Thyroid gland (tissue), 4 donors: Measurements from ENCODE around the gene FRMD4A. TPM values are rescaled to one million over a fixed set of nuclear protein-coding genes. Genes with fewer than 3 reads are reported as not detected.
A peak's percentile ranks its signal among the peaks of the same experiment; 100 is the strongest.

Experiments
- DNase-seq, 2 donors: peaks; one replicate each; pipeline ENCODE4 v3.0.0-alpha.2; 2019
- H3K27ac ChIP-seq, 3 donors: fragments of 200-600 bp; sonication (generic); 1 replicate in 2 of 3; 2 replicates in 1 of 3; pipeline ENCODE4 v1.5.1; 2016 to 2019; ENCODE audit warnings: mild to moderate bottlenecking in 1 of 3, moderate library complexity in 1 of 3
- H3K27me3 ChIP-seq: fragments of 200-600 bp; sonication (generic); one replicate; pipeline ENCODE4 v1.5.1; 2019
- H3K36me3 ChIP-seq, 2 donors: fragments of 200-600 bp; sonication (generic); one replicate each; pipeline ENCODE4 v1.5.1; 2016 to 2019
- H3K4me1 ChIP-seq, 2 donors: fragments of 200-600 bp; sonication (generic); one replicate each; pipeline ENCODE4 v1.5.1; 2017 to 2019
- H3K4me3 ChIP-seq, 3 donors: fragments of 200-600 bp; sonication (generic); replicated peaks in 1 of 3; 1 replicate in 2 of 3; 2 replicates in 1 of 3; pipeline ENCODE4 v1.5.1; 2016; ENCODE audit warnings: mild to moderate bottlenecking in 1 of 3
- H3K9me3 ChIP-seq: fragments of 200-600 bp; sonication (generic); one replicate; pipeline ENCODE4 v1.5.1; 2017
- POLR2A ChIP-seq, 2 donors: fragments of 450-650 bp; IDR thresholded peaks; one replicate each; pipeline ENCODE4 v1.6.1; 2017; ENCODE audit warnings: antibody characterized with exemption in 2 of 2, mild to moderate bottlenecking in 2 of 2, moderate library complexity in 1 of 2
- WGBS, 2 donors: methylation state at CpG; one replicate each; pipeline ENCODE4 v1.1.5; 2017; 5-methylcytosine and 5-hydroxymethylcytosine counted together
- intact Hi-C: fragments of 100-400 bp; cut with DNase I; formaldehyde crosslinking; loops from one replicate; pipeline ENCODE4 v1.15.1; 2023
- total RNA-seq, 4 donors: library from RNA; depleted of rRNA; stranded (reverse); fragments of >200 nt; gene quantifications; one replicate each; pipeline ENCODE4 v1.2.3, GENCODE V29; 2016
- TF ChIP-seq, protein P1 (sequence below), 6 experiments: fragments of 200-600 bp in 3 of 6; fragments of 450-650 bp in 3 of 6; sonication (generic) in 3 of 6; IDR thresholded peaks; one replicate each; pipeline ENCODE4 v1.5.1; 2016 to 2019; ENCODE audit warnings: antibody characterized with exemption in 6 of 6, mild to moderate bottlenecking in 2 of 6, inconsistent platforms in 1 of 6, moderate library complexity in 1 of 6

Gene FRMD4A
- total RNA-seq, 4 donors from 2014 or later = 10.6 to 18.6 (median 16.3) TPM

GRCh38 chr10:14326581-14326980, 4.1 kb downstream of the FRMD4A start:
- Histone ChIP-seq H3K27me3 (no peaks in the 10 kb centered on the region), H3K27ac (no peak overlapping the region), H3K4me1 (no peaks in the 10 kb centered on the region), H3K9me3 (no peaks in the 10 kb centered on the region), H3K4me3 (no peak overlapping the region), H3K36me3 (no peaks in the 10 kb centered on the region)
- no peak for DNase-seq
- 77 to 81% methylated on average over 8 of the region's 8 CpGs for WGBS, 2 donors
- intact Hi-C loops = no loop called here
- TF ChIP-seq, protein P1, sequence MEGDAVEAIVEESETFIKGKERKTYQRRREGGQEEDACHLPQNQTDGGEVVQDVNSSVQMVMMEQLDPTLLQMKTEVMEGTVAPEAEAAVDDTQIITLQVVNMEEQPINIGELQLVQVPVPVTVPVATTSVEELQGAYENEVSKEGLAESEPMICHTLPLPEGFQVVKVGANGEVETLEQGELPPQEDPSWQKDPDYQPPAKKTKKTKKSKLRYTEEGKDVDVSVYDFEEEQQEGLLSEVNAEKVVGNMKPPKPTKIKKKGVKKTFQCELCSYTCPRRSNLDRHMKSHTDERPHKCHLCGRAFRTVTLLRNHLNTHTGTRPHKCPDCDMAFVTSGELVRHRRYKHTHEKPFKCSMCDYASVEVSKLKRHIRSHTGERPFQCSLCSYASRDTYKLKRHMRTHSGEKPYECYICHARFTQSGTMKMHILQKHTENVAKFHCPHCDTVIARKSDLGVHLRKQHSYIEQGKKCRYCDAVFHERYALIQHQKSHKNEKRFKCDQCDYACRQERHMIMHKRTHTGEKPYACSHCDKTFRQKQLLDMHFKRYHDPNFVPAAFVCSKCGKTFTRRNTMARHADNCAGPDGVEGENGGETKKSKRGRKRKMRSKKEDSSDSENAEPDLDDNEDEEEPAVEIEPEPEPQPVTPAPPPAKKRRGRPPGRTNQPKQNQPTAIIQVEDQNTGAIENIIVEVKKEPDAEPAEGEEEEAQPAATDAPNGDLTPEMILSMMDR (IDR thresholded peaks at IDR 0.05) = no peak
- TF ChIP-seq POLR2A (IDR thresholded peaks at IDR 0.05) = no peak

DNA sequence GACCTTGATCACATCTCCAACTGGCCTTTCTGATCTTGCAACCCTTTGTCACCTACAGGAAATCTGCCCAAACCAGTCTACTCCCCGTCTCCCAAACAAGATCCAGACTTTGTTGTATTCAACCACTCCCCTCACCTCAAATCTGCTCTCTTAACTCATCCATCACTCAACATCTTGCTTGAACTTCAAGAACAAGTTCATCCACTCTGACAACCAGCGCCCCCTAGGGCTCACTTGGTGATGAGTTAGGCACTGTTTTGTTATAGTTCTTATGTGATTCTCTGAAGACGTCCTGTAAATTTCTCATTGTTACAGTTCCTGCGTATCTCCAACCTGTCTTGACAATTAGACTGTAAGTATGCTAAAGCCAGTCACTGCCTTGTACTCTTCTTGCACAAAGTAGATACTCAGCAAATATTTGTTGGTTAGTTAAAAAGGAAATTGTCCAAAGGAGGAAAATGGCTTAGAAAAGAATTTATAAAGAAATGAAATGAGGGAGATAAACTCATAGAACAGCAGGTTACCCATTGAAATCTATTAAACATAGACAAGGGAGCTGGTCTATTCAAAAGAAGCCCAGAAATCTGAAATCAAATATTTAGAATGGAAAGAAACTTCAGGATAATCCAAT, 5.3 kb downstream of the FRMD4A start:
- peak; percentile 10 to 43 for DNase-seq
- H3K9me3 ChIP-seq = no peaks in the 10 kb centered on the region
- WGBS, 2 donors = 42 to 43% methylated on average over 4 of the region's 4 CpGs
- no peaks in the 10 kb centered on the region for H3K36me3 ChIP-seq
- no peak overlapping the region for H3K4me3 ChIP-seq
- TF ChIP-seq, protein P1 (IDR thresholded peaks at IDR 0.05) = peak in 1 of 6 experiments; percentile 40
- TF ChIP-seq POLR2A (IDR thresholded peaks at IDR 0.05) = no peak
- no peaks in the 10 kb centered on the region for H3K27me3 ChIP-seq
- no peak overlapping the region for H3K27ac ChIP-seq
- H3K4me1 ChIP-seq = no peaks in the 10 kb centered on the region
- intact Hi-C loops = no loop called here

DNA sequence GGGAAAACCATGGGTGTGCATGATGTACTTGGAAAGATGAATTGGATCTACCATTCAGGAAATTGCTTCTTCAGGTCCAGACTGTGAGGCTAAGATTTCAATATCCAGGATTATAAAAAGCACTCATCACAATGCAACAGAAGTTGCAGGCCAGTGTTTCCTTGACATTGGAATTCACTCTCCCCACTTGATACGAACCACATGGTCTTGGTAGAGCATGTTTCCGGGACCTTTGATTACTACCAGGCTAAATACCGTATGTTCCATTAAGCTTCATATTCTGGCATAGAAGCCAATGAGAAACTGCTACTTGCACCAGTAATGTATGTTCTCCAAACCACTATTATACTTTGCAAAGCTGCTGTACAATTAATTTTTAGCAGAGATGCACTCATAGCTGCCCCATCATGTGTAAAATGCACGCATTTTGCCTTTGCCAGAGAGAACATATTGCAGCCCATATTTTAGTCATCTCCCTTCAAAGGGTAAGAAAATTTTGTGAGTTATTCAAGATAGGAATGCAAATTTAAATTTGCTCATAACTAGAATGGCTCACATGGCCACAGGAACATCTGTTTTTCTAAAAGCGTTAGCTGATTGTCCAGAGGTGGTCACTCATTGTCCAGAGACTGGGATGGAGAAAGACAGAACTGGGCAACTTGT, 8.1 kb downstream of the FRMD4A start:
- Histone ChIP-seq H3K4me1 (no peaks in the 10 kb centered on the region), H3K27ac (no peak overlapping the region), H3K27me3 (no peaks in the 10 kb centered on the region), H3K9me3 (no peaks in the 10 kb centered on the region), H3K36me3 (no peaks in the 10 kb centered on the region), H3K4me3 (no peak overlapping the region)
- WGBS, 2 donors = 76 to 78% methylated on average over 5 of the region's 5 CpGs
- DNase-seq = no peak
- TF ChIP-seq POLR2A (IDR thresholded peaks at IDR 0.05) = no peak
- TF ChIP-seq, protein P1 (IDR thresholded peaks at IDR 0.05) = no peak
- intact Hi-C loops = no loop called here

- no peaks in the 10 kb centered on the region for H3K27me3 ChIP-seq
- DNase-seq = no peak
- TF ChIP-seq, protein P1 (IDR thresholded peaks at IDR 0.05) = no peak
- no peak for TF ChIP-seq POLR2A (IDR thresholded peaks at IDR 0.05)
- no peaks in the 10 kb centered on the region for H3K9me3 ChIP-seq
- H3K27ac ChIP-seq = no peak overlapping the region
- no peaks in the 10 kb centered on the region for H3K36me3 ChIP-seq
- intact Hi-C loops = no loop called here
- WGBS, 2 donors = 71 to 84% methylated on average over 1 of the region's 1 CpG
- no peaks in the 10 kb centered on the region for H3K4me1 ChIP-seq
- H3K4me3 ChIP-seq = no peak overlapping the region
Observed at GRCh38 chr10:14318007-14318406, 12.7 kb downstream of the FRMD4A start.

DNA sequence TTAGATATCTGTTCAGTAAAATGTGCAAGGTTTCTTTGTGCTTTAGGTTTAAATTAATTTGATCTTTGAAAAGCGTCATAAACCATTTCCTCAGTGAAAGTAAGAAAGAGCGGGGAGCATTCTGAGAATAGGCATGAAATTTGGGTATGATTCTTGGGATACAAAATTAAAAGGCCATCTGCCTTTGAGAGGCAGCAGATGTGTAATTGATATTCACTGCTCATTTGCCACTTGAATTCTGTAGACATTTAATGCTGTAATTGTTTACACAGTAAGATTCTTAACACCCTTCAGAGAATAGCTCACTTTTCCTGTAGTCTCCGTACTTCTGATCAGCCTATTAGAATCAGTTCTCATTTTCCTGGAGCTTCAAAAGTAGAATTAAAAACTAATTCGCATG, 18.7 kb downstream of the FRMD4A start:
- Histone ChIP-seq H3K27ac (no peak overlapping the region), H3K27me3 (no peaks in the 10 kb centered on the region), H3K4me3 (no peak overlapping the region), H3K36me3 (no peaks in the 10 kb centered on the region), H3K9me3 (no peaks in the 10 kb centered on the region), H3K4me1 (no peaks in the 10 kb centered on the region)
- intact Hi-C loops = no loop called here
- WGBS, 2 donors = 75 to 86% methylated on average over 4 of the region's 4 CpGs
- DNase-seq = no peak
- TF ChIP-seq, protein P1 (IDR thresholded peaks at IDR 0.05) = no peak
- no peak for TF ChIP-seq POLR2A (IDR thresholded peaks at IDR 0.05)
